ENCODE data around the gene CMC4.

- TF ChIP-seq POLR2A (IDR thresholded peaks at IDR 0.05) (no peak), CTCF (IDR thresholded peaks at IDR 0.05) (no peak), POLR2AphosphoS5 (IDR thresholded peaks at IDR 0.05) (no peak)
These were observed 48.4 kb downstream of the CMC4 start, which contains the start of gene F8 for GRCh38 chrX:155022585-155022984.

Measured in transverse colon (tissue), 4 donors.